Cardiac muscle cell (in vitro differentiated cells and primary cell): Measurements from ENCODE around the gene FAM81A. TPM values are rescaled to one million over a fixed set of nuclear protein-coding genes. Genes with fewer than 3 reads are reported as not detected.

Source experiments
- DNase-seq, 2 donors: peaks; one replicate each; pipeline versions ENCODE4 v3.0.0 to v3.0.0-alpha.2; 2010 to 2017; ENCODE audit warnings: low read depth in 1 of 2, low spot score in 1 of 2
- H3K27ac ChIP-seq: fragments of 200-600 bp; sonication (generic); 2 replicates; pipeline ENCODE4 v1.5.1; 2016
- H3K27me3 ChIP-seq: fragments of 200-600 bp; sonication (generic); 2 replicates; pipeline ENCODE4 v1.6.0; 2016; ENCODE audit warnings: control low read depth
- H3K36me3 ChIP-seq: fragments of 200-600 bp; sonication (generic); 2 replicates; pipeline ENCODE4 v1.5.1; 2016; ENCODE audit warnings: control low read depth
- H3K4me1 ChIP-seq: fragments of 200-600 bp; sonication (generic); 2 replicates; pipeline ENCODE4 v1.8.1; 2017; ENCODE audit warnings: low read depth, mild to moderate bottlenecking, mixed run types
- H3K4me3 ChIP-seq: fragments of 200-600 bp; sonication (generic); 2 replicates; pipeline ENCODE4 v1.5.1; 2016; ENCODE audit warnings: mild to moderate bottlenecking
- H3K9me3 ChIP-seq: fragments of 200-600 bp; sonication (generic); 2 replicates; pipeline ENCODE4 v1.5.1; 2017; ENCODE audit warnings: low read depth, mild to moderate bottlenecking, control low read depth
- CTCF ChIP-seq: IDR thresholded peaks from 2 replicates; pipeline ENCODE4 v1.5.1; 2012; ENCODE audit warnings: low read depth, mild to moderate bottlenecking, low read length
- polyA plus RNA-seq: library from polyadenylated mRNA; unstranded; fragments of >200 nt; fragmentation: Nextera tagmentation; extraction: Ambion mirVana; gene quantifications from 2 replicates; pipeline ENCODE4 v1.2.1, GENCODE V29; 2016
- total RNA-seq: library from RNA; depleted of rRNA; stranded (reverse); fragments of >200 nt; gene quantifications from 2 replicates; pipeline ENCODE4 v1.2.3, GENCODE V29; 2016

FAM81A gene
- total and polyA plus RNA-seq, 2 experiments from 2014 or later, result 1.8 to 5.1 TPM

- DNase-seq, result no peak
- Histone ChIP-seq H3K27ac (no peak overlapping the region), H3K36me3 (no peaks in the 10 kb centered on the region), H3K27me3 (no peaks in the 10 kb centered on the region), H3K9me3 (no peaks in the 10 kb centered on the region), H3K4me3 (no peak overlapping the region), H3K4me1 (no peaks in the 10 kb centered on the region)
- no peak for TF ChIP-seq CTCF
Observed at GRCh38 chr15:59401824-59402569, 36.0 kb upstream of the FAM81A start.

- no peak for TF ChIP-seq CTCF
Observed at GRCh38 chr15:59405079-59405478, 32.9 kb upstream of the FAM81A start.

GRCh38 chr15:59406446-59406845, 31.5 kb upstream of the FAM81A start:
- peaks cover 3% of the 10 kb centered on the region for H3K27me3 ChIP-seq
- no peak overlapping the region for H3K27ac ChIP-seq
- H3K4me1 ChIP-seq, result no peaks in the 10 kb centered on the region
- no peak for TF ChIP-seq CTCF
- H3K9me3 ChIP-seq, result no peaks in the 10 kb centered on the region
- H3K4me3 ChIP-seq, result no peak overlapping the region
- DNase-seq, result no peak
- no peaks in the 10 kb centered on the region for H3K36me3 ChIP-seq

More at GRCh38 chr15:59405079-59405478, 32.9 kb upstream of the FAM81A start:
- Histone ChIP-seq H3K4me3 (no peak overlapping the region), H3K9me3 (no peaks in the 10 kb centered on the region), H3K27me3 (peaks cover 3% of the 10 kb centered on the region), H3K27ac (no peak overlapping the region), H3K36me3 (no peaks in the 10 kb centered on the region), H3K4me1 (no peaks in the 10 kb centered on the region)
- no peak for DNase-seq

- no peak for DNase-seq
- no peak overlapping the region for H3K27ac ChIP-seq
- H3K4me3 ChIP-seq, result no peak overlapping the region
- no peaks in the 10 kb centered on the region for H3K36me3 ChIP-seq
- no peaks in the 10 kb centered on the region for H3K9me3 ChIP-seq
- peaks cover 3% of the 10 kb centered on the region for H3K27me3 ChIP-seq
- no peaks in the 10 kb centered on the region for H3K4me1 ChIP-seq
- no peak for TF ChIP-seq CTCF
Observed at GRCh38 chr15:59407946-59408345, 30.0 kb upstream of the FAM81A start.

- DNase-seq, result peak in 1 of 2 donors; percentile 12
- Histone ChIP-seq H3K4me3 (no peak overlapping the region), H3K27ac (no peak overlapping the region), H3K9me3 (no peaks in the 10 kb centered on the region), H3K4me1 (no peaks in the 10 kb centered on the region), H3K36me3 (no peaks in the 10 kb centered on the region), H3K27me3 (peaks cover 3% of the 10 kb centered on the region)
- TF ChIP-seq CTCF, result no peak
Observed at GRCh38 chr15:59410391-59410896, 27.5 kb upstream of the FAM81A start.
